HL-60 (cell line): ENCODE results near the gene GRM4.

ENCODE experiments used
- DNase-seq, 2 experiments: peaks; one replicate each; pipeline ENCODE4 v3.0.0-alpha.2; 2010 to 2020; ENCODE audit warnings: low read depth in 1 of 2, low spot score in 1 of 2
- H3K27ac ChIP-seq: fragments of 250-450 bp; sonication (Bioruptor Pico); replicated peaks from 2 replicates; pipeline ENCODE4 v1.5.1; 2020; ENCODE audit warnings: mild to moderate bottlenecking, moderate library complexity
- H3K27me3 ChIP-seq: fragments of 250-450 bp; sonication (Bioruptor Pico); 2 replicates; pipeline ENCODE4 v1.5.1; 2021; ENCODE audit warnings: mild to moderate bottlenecking, moderate library complexity; ENCODE audit not compliant: insufficient read depth, poor library complexity, severe bottlenecking
- H3K4me3 ChIP-seq: replicated peaks from 2 replicates; pipeline ENCODE4 v1.5.1; 2011; ENCODE audit warnings: mild to moderate bottlenecking, control low read depth, low read length; ENCODE audit not compliant: insufficient read depth
- CTCF ChIP-seq: IDR thresholded peaks from one replicate; pipeline ENCODE4 v1.5.1; 2011; ENCODE audit warnings: low read length, control low read depth, inconsistent platforms; ENCODE audit not compliant: insufficient read depth
- GABPA ChIP-seq: IDR thresholded peaks from 2 replicates; pipeline ENCODE4 v1.6.1; 2012; ENCODE audit warnings: low read depth
- POLR2AphosphoS5 ChIP-seq: IDR thresholded peaks from 2 replicates; pipeline ENCODE4 v1.6.1; 2012; ENCODE audit warnings: low read depth
- SPI1 ChIP-seq: IDR thresholded peaks from 2 replicates; pipeline ENCODE4 v1.6.1; 2012; ENCODE audit warnings: low read depth, mild to moderate bottlenecking, borderline replicate concordance
- TF ChIP-seq, protein P1 (sequence below): IDR thresholded peaks from 2 replicates; pipeline ENCODE4 v1.6.1; 2012; ENCODE audit warnings: low read depth; ENCODE audit not compliant: insufficient replicate concordance

The GRM4 gene

DNA sequence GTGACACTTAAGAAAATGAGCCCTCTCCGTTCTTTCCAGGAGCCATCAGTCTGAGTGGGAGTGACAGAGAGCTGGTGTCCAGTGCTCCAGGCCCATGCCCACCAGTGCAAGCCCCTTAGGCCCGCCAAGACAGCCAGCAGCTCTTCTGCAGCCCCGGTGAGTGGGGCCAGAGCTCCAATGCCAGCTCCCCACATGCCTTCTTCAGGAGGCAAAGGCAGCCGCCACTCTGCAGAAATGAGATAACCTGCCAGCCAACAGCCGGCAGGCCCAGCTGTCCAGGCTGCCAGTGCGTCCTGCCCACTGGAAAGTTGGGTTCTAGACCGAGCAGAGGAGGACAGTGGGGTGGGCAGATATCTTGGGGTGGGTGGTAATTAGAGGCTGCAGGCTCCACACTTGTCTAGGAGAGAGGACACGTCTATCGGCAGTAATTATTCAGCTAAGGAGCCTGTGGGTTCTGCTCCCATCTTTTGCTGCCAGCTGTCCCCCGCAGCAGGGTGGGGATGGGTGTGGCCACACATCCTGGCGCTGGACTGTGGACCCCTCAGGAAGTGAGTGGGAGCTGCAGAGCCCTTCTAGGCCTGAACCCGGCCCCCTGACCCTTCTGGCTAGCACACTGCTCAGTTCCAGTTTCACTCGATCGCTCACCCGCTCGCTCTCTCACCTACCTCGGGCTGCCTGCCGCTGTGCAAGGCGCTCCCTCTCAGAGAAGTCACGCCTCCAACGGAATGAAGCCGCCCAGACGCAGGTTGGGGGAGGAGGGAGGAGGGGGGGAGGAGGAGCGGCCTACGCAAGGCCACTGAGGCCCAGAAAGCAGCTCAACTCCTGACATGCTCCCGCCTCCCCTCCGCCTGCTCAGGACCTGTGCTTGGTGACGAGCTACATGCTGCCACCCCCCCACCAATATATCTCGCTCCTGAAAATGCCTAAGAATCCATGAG is 3.6 kb downstream of the GRM4 start:
- DNase-seq: no peak
- Histone ChIP-seq H3K27ac (no peak overlapping the region), H3K27me3 (peaks cover 54% of the 10 kb centered on the region), H3K4me3 (no peak overlapping the region)
- TF ChIP-seq GABPA (no peak), CTCF (no peak), POLR2AphosphoS5 (no peak), SPI1 (no peak)
- TF ChIP-seq, protein P1, sequence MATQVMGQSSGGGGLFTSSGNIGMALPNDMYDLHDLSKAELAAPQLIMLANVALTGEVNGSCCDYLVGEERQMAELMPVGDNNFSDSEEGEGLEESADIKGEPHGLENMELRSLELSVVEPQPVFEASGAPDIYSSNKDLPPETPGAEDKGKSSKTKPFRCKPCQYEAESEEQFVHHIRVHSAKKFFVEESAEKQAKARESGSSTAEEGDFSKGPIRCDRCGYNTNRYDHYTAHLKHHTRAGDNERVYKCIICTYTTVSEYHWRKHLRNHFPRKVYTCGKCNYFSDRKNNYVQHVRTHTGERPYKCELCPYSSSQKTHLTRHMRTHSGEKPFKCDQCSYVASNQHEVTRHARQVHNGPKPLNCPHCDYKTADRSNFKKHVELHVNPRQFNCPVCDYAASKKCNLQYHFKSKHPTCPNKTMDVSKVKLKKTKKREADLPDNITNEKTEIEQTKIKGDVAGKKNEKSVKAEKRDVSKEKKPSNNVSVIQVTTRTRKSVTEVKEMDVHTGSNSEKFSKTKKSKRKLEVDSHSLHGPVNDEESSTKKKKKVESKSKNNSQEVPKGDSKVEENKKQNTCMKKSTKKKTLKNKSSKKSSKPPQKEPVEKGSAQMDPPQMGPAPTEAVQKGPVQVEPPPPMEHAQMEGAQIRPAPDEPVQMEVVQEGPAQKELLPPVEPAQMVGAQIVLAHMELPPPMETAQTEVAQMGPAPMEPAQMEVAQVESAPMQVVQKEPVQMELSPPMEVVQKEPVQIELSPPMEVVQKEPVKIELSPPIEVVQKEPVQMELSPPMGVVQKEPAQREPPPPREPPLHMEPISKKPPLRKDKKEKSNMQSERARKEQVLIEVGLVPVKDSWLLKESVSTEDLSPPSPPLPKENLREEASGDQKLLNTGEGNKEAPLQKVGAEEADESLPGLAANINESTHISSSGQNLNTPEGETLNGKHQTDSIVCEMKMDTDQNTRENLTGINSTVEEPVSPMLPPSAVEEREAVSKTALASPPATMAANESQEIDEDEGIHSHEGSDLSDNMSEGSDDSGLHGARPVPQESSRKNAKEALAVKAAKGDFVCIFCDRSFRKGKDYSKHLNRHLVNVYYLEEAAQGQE: no peak

DNA sequence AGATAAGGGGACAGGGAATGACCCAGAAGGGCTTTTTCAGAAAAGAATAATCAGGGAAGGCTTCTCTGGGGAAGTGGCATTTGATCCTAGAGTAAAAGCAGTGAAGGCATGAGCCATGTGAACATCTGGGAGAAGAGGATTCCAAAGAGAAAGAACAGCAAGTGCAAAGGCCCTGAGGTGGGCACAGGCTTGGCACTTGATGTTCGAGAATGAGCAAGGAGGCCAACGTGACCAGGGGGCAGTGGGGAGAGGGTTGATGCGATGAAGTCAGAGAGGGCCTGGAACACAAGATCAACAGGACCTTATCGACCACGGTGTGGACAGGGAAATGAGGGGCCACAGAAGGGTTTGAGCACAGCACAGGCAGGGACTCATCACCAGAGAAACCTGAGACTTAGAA is 5.8 kb downstream of the GRM4 start:
- TF ChIP-seq GABPA: no peak
- TF ChIP-seq SPI1: no peak
- no peak for TF ChIP-seq CTCF
- TF ChIP-seq, protein P1: no peak
- no peak for TF ChIP-seq POLR2AphosphoS5
- peaks cover 39% of the 10 kb centered on the region for H3K27me3 ChIP-seq
- DNase-seq: no peak

GRCh38 chr6:34138914-34139510 is 6.9 kb downstream of the GRM4 start:
- Histone ChIP-seq H3K27me3 (peaks cover 30% of the 10 kb centered on the region), H3K27ac (no peak overlapping the region), H3K4me3 (no peak overlapping the region)
- TF ChIP-seq SPI1 (no peak), GABPA (no peak), CTCF (no peak), POLR2AphosphoS5 (no peak)
- TF ChIP-seq, protein P1: no peak
- DNase-seq: no peak

More for the DNA sequence above, 5.8 kb downstream of the GRM4 start:
- no peak overlapping the region for H3K4me3 ChIP-seq
- H3K27ac ChIP-seq: no peak overlapping the region
